ENCODE measurements around the gene AGPAT4. TPM values are rescaled to one million over a fixed set of nuclear protein-coding genes. Genes with fewer than 3 reads are reported as not detected.
A peak's percentile ranks its signal among the peaks of the same experiment; 100 is the strongest.

AGPAT4 gene
- total RNA-seq, 1 donor from 2014 or later = 6.1 TPM

DNA sequence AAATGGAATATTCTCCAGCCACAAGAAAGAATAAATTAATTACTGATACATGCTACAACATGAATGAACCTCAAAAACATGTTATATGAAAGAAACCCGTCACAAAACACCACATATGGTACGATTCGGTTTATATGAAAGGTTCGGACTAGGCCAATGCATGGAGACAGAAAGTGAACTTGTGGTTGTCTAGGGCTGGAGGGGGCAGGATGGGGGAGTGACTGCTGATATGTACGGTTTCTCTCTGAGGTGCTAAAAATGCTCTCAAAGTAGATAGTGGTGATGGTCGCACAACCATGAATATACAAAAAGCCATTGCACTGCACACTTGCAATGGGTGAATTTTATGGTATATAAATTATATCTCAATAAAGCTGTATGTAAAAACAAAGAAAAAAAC is 18.3 kb downstream of the AGPAT4 start:
- DNase-seq (ENCODE audit: low read depth, low spot score) = no peak

DNA sequence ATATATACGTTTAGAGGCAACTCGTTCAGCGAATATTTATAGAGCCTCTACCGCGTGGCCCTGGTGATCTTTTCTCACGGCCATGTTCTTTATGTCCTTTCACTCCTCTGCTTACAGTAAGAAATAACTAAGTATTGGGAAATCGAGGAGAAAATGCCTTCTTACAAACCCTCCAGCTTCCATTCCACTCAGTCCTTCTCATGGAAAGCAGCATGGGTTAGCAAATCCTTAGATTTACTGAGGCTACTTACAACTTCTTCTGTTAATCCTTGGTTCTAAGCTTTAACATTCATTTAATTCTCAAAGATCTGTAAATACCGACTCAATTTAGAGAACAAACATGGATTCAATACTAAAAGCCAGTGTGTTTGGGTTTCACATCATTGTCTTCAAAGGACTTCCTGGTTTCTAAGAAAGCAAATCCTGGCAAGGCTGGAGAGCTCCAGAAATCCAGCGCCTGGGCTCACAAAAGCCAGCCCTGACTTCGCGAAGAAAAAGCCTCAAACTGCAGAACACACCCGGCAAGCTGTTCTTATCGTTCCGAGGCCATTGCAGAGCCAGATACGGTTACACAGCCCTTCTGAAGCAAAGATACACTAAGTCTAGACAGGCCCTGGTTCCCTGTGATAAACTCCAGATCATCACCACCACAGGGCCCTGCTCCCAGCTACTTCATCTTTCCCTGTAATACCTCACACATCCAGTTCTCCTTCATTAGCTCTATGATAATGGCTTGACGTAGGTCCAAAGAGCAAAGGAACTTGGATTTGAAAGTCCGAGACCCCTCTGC is 19.2 kb downstream of the AGPAT4 start:
- DNase-seq (ENCODE audit: low read depth, low spot score) = no peak

DNA sequence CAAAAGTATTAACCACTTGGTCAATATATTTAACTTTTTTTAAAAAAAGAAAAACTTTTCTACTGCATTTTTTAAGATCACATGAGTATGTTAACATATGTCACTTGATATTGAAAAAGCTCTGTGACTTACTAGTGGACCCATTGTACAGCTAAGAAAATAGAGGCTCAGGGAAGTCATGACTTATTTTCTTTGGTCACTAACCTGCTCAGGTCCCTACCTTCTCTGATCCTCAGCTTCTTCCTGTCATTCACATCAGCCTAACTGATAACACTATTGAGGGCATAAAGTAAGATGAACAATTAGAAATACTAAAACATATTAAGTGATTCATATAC is 19.8 kb downstream of the AGPAT4 start:
- no peak for DNase-seq (ENCODE audit: low read depth, low spot score)

DNA sequence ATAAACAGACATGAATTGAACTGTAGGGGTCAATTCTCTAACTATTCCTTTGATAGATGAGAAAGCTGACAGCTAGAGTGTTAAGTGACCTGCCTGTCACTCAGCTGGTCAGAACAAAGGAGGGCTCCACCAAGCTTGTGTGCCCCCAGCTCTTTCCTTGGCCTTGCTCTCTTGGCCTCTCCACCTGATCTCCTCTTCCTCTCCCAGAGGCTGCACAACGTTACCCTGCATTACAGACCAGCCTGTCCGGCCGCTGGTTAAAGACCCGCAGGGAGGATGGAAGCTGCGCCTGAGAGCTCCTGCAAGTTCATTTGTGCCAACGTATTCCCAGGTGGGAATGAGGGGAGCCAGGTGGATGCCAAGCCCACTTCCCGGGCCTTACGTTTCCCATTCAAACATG is 22.5 kb downstream of the AGPAT4 start:
- no peak for DNase-seq (ENCODE audit: low read depth, low spot score)

DNA sequence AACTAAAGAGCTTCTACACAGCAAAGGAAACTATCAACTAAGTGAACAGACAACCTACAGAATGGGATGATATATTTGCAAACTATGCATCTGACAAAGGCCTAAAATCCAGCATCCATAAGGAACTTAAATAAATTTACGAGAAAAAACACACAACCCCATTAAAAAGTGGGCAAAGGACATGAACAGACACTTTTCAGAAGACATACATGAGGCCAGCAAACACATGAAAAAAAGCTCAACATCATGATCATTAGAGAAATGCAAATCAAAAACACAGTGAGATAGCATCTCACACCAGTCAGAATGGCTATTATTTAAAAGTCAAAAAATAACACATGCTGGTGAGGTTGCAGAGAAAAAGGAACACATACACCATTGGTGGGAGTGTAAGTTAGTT is 24.5 kb downstream of the AGPAT4 start:
- DNase-seq (ENCODE audit: low read depth, low spot score) = no peak

DNA sequence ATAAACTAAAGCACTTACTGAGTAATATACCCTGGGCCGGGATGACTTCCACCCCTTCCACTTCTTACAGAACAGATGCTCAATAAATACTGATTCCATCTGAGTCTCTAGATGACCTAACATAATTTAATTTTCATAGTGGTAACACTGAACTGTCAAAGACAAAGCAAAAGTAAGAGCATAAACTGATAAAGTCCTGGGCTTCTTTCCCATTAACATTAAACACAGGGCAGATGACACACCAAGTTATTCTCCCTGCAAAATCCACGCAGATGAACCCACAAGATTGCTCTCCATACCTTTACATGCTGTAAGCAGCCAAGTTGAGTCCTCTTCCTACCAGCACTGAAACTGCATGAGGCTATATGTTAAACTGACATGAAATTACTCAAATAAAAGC is 27.1 kb downstream of the AGPAT4 start:
- DNase-seq (ENCODE audit: low read depth, low spot score) = no peak

DNA sequence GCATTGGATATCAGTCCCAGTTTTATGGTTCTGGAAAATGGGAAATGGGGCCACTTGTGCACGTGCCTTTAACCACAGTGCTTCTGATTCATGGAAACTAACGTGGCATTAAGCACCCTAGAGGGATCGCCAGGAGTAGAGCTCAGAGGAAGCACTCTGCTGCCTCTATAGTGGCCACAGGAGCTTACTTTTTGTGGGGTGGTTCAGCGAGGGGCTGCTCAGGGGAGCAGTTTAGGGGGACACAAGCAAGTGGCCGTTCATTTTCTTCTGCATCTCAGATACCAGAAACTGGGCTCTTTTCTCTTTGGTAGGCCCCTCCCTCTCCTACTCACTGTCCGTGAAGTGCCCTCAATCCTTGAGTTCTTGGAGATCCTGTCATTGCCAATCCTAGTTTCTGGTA is 28.5 kb downstream of the AGPAT4 start:
- DNase-seq (ENCODE audit: low read depth, low spot score) = no peak

DNA sequence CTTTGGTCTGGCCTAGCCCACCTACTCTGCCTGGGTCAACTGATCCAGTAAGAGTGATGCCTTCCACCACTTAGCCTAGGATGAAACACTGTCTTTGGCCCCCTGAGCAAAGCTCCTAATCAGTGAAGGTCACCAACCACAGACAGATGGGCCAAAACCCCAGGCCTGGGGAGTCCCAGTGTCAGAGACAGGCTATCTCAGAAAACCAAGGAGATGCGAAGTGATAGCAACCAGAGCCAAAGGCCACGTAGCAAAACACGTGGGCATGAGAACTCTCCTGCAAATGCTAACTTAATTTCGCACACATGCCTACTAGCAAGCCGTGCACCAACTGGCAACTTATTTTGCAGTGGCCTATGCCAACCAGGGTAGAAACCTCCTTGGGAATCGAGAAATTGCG is 29.1 kb downstream of the AGPAT4 start:
- no peak for DNase-seq (ENCODE audit: low read depth, low spot score)

DNA sequence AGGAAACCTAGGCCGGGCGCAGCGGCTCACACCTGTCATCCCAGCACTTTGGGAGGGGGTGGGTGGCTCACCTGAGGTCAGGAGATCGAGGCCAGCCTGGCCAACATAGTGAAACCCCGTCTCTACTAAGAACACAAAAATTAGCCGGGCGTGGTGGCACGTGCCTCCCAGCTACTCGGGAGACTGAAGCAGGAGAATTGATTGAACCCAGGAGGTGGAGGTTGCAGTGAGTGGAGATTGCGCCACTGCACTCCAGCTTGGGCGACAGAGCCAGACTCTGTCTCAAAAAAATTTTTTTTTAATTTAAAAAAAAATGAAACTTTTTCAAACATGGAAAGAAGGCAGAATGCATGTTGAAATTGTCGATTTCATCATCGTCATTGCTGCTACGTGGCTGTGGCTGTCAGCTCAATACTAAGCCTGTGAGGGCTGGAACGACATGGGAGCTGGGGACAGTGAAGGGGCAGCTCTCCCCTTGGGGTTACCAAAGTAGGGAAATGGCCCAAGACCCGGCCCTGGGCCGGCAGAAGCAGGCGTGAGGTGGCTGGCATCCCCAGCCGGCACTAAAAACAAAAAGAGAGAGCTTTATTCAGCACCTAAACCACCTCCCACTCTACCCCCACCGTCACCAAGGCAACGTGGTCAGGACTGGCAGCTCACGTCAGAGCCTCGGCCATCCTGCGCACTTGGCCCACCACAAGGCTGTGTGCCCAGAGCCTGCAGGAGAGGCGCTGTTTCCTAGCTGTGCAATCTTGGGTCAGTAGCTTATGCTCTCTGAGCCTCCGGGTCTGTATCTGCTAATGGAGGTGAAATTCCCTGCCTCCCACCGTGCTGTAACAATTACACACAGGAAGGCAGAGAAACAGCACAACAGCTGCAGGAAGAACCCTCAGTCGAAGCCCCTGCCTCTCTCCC is 30.8 kb downstream of the AGPAT4 start:
- DNase-seq (ENCODE audit: low read depth, low spot score) = no peak

DNA sequence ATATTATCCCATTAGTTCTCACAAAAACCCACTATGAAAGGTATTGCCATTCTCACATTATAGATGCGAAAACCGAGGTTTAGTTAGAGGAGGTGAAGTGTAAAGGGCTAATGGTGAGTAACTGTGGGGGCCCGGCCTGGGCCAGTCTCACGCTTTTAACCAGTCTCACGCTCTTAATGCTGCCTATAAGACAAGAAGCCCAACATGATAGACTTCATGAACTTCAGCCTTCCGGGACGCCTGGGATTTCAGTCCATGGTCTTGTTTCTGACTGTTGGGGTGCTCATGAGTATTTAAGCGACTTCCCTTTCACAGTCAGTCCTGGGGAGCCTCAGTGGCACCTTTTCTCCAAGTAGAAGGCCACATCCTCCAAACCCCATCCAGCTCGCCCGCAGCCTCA is 31.7 kb downstream of the AGPAT4 start:
- no peak for DNase-seq (ENCODE audit: low read depth, low spot score)

DNA sequence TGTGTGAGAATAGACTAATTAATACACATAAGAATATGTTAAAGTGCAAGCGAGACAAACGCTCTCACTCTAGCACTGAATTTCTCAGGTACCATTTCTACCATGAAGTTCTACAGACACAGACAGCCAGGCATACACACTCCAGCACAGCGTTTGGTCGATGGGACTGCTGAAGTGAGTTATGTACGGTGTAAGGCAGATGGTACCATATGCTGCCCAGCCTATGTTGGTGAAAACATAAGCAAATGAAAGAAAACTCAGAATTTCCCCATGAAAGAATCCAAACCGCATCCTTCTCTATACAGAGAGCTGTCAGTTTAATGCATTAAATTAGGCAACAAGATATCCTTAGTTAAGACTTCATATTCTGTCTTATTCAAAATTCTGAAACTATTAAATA is 34.9 kb downstream of the AGPAT4 start:
- no peak for DNase-seq (ENCODE audit: low read depth, low spot score)

DNA sequence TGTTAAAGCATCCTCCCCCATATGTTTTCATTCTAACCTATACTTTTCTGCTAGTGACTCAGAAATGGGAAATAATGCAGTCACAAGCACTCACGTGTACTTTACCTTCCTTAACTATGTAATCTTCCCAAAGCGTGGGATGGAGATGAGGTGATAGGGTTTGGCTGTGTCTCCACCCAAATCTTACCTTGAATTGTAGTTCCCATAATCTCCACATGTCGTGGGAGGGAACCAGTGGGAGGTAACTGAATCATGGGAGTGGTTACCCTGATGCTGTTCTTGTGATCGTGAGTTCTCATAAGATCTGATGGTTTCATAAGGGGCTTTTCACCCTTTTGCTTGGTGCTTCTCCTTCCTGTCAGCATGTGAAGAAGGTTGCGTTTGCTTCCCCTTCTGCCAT is 35.4 kb downstream of the AGPAT4 start:
- DNase-seq (ENCODE audit: low read depth, low spot score) = no peak

DNA sequence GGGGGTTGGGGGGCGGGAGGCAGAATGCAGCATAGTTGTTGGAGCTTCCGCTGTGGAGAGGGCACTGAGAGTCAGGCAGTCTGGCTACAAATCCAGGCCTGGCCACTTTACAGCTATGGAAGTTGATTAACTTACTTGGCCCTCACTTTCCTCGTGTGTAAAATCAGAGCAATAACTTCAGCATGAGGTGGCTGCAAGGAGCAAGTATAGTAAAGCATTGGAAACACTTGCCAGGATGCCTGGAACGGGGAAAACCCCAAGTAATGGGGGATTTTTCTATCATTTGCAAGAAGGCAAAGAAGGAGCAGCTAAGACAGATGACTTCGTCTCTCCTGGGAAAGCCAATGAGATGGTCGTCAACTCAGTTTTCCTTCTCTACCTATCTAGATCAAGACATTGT is 35.8 kb downstream of the AGPAT4 start:
- DNase-seq (ENCODE audit: low read depth, low spot score) = no peak

DNA sequence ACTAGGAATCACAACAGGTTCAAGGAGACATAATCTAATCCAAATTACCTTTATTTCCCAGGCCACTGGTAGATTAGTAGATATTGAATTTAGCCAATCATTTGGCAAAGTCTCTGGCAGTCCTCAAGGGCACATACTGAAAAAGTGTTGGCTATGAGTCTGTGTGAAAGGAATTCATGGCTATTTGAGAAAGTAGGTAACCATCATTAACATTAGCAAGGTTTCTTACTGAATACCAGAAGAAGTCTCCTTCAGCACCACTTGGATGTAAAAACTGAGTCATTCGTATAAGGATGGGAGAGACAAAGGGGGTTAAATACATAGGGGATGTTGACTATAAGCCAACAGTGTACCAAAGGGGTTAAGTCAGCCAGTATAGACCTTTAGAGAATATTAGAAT is 36.7 kb downstream of the AGPAT4 start:
- DNase-seq (ENCODE audit: low read depth, low spot score) = no peak

DNA sequence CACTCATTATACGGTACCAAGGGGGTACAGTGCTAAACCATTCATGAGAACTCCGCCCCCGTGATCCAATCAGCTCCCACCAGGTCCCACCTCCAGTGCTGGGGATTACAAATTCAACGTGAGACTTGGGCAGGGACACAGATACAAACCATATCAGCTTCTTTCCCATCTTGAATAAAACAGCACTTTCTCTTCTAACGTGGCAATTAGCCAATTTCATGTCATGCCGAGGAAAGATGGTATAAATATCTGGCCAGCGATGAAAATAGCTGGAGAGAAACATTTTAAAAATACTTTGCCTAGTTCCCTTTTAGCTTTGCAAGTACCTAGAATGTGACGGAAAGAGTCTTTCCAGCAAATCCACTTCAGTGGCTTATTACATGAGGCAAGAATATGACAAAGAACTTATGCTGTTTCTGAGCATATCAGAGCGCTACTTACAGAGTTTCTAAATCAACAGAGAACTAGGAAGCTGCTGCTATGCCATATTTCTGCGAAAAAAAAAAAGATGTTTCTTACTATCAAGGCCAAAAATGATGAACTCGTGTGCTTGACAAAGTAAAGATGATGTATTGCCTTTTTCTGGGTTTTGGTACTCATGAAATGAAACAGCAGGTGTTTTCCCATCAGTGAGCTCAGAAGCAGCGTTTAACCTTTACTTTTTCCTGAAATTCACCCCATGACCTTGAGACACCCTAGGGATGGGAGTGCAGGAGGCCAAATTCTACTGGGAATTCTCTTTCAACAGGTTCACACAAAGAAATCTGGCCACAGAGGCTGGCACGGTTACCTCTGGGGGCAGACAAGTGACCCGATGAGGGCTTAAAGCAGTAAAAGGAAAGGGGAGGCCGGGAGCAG is 37.9 kb downstream of the AGPAT4 start:
- DNase-seq (ENCODE audit: low read depth, low spot score) = no peak

DNA sequence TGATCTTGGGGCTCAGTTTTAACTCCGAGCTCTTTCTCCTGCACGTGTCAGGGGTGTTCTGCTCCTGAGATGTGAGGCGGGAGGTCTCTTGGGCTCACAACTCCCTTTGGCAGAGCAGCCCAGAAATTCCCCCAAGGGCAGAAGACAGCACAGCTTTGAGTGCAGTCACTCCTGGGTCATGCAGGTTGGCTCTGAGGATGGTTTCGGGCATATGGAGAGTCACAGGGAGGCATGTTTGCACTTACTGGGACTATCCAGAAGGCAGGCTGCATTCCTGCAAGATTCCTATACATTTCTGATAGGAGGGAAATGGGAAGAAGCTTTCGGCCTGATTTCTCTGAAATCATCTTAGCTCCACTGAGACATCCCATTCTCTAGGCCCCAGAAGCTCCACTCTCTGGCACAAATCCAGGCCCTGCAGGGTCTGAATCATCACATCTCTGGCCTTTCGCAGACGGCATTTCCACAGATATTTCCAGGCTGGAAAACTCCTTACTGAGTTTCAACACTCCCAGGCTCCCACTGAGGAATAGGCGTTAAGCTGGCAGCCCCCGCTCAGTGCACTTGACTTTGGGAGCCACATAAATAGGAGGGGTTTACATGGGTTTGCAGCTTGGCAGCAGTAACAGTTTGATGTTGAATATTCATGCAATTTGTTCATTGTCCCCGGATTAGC is 39.7 kb downstream of the AGPAT4 start:
- peak; percentile 39 for DNase-seq (ENCODE audit: low read depth, low spot score)

DNA sequence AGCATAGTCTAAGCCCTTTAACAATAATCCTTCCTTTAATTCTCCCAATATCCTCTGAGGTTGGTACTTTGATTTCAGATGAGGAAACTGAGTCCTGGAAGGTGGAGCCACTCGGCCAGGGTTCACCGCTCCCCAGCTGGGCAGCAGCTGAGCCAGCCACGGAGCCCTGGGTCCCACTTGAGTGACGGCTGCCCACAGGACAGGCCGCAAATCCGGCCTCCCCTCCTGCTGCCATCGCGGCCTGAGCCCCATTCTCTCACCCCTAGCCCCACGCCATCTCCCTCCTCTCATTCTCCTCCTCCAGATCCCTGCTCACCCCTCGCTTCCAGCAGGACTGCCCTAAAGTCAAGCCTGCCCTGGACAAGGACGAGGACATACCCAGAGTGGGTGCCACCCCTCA is 41.4 kb downstream of the AGPAT4 start:
- no peak for DNase-seq (ENCODE audit: low read depth, low spot score)

DNA sequence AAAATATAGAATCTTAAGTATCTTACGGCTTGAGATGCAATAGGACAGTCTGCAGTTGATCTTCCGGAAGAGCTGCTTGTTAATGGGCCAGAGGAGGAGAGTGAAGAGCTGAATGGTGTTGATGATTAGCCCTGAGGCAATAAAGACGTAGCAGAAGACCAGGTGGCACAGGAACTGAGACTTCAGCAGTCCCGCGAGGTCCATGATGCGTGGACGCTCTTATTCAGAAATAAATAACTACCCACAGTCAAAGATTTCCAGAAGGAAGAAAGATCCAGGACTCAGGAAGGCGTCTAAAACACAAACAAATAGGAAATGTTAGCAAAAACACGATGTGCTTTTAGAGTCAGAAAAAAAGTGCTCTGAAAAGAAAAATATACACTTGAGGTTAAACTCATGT is 41.9 kb downstream of the AGPAT4 start:
- DNase-seq (ENCODE audit: low read depth, low spot score) = no peak

DNA sequence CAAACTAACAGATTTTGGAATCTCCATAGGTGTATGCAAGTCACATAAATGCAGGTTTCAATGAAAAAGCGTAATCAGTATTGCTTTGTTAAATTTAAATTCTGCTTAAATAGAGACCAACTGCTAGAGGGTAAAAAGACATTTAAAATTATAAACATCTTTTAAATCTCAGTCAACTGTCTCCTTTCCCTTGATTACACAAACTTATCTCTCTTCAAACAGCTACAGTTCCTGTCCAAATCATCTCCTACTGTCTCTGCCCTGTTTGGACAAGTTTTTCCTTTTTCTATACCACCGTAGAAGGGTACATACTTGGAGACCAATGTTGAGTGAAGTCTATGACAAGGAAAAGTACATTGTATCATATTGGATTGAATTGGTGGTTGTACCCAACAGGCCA is 43.5 kb downstream of the AGPAT4 start:
- no peak for DNase-seq (ENCODE audit: low read depth, low spot score)

DNA sequence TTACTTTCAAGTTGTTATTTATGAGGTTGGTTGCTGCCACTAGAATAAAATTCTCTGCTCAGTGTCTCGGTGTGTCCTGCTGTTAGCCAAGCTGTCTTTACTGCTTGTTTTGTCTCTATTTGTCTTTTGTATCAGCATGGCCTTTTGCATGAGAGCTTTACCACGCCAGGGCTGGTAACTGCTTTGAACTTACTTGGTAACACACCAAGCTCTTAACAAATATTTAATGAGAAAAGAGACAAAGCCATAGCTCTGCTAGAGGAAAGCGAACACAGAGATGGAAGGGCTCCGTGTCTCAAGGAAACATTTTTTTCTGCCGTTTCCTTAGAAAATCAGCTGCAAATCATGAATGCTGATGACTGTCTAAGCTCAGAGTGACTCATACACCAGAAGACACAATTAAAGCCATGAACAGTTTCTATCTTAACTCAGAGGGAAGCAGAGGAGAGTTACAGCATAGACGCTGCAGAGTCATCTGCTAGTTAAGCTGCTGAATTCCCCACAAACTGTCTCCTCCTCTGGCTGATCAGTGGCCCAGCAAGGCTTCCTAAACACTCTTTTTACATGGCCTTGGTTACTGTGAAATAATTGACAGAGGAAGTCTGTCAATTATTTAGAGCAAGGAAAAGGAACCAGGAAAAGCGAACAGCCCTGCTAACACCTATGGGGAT is 44.8 kb downstream of the AGPAT4 start:
- peak; percentile 52 for DNase-seq (ENCODE audit: low read depth, low spot score)

DNA sequence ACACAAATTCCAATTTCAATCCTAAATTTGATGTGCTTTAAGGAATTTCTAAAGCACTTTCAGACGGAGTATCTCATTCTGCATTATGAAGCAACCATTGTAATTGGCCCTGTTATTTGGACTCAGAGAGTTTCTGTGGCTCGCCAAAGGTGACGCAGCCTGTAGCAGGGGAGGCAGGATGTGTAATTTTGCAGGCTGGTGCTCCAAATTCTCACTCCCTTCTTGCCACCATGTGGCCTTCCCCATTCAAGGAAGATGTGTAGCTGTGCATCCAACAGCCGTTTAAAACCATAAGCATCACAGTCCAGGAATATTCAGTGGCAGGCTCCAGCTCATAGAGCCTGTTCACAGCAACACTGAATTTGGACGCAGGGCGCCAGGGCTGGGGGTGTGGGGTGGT is 45.8 kb downstream of the AGPAT4 start:
- DNase-seq (ENCODE audit: low read depth, low spot score) = no peak

Measured in pulmonary artery endothelial cell (primary cell).